Measurements from ENCODE around the gene CDK5R2.

Gene CDK5R2

GRCh38 chr2:218957671-218958070 is 1.8 kb upstream of the CDK5R2 start:
- TF ChIP-seq, protein P1, sequence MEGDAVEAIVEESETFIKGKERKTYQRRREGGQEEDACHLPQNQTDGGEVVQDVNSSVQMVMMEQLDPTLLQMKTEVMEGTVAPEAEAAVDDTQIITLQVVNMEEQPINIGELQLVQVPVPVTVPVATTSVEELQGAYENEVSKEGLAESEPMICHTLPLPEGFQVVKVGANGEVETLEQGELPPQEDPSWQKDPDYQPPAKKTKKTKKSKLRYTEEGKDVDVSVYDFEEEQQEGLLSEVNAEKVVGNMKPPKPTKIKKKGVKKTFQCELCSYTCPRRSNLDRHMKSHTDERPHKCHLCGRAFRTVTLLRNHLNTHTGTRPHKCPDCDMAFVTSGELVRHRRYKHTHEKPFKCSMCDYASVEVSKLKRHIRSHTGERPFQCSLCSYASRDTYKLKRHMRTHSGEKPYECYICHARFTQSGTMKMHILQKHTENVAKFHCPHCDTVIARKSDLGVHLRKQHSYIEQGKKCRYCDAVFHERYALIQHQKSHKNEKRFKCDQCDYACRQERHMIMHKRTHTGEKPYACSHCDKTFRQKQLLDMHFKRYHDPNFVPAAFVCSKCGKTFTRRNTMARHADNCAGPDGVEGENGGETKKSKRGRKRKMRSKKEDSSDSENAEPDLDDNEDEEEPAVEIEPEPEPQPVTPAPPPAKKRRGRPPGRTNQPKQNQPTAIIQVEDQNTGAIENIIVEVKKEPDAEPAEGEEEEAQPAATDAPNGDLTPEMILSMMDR (IDR thresholded peaks at IDR 0.05; ENCODE audit: borderline replicate concordance, insufficient read depth, low read depth, low read length), result no peak
- H3K4me3 ChIP-seq (ENCODE audit: low read depth, low read length), result no peak overlapping the region

DNA sequence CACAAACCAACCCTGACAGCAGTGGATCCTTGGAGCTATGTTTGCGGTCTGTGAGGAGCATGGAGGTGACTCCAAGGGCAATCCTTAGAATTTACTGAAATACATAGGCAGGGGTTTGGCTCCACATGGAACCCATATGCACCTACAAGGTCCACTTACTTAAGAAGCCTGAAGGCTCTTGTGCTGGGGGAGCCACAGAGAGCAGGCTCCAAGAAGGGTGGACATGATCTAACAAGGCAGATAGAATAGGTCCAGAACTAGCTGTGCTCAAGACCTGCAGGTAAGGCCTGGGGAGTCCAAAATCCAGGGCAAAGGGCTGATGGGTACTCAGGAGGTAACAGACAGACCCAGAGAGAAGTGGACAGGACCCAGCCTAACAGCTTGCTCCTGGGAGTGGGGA is 1.2 kb upstream of the CDK5R2 start:
- TF ChIP-seq, protein P1 (IDR thresholded peaks at IDR 0.05; ENCODE audit: borderline replicate concordance, insufficient read depth, low read depth, low read length), result no peak
- no peak overlapping the region for H3K4me3 ChIP-seq (ENCODE audit: low read depth, low read length)

DNA sequence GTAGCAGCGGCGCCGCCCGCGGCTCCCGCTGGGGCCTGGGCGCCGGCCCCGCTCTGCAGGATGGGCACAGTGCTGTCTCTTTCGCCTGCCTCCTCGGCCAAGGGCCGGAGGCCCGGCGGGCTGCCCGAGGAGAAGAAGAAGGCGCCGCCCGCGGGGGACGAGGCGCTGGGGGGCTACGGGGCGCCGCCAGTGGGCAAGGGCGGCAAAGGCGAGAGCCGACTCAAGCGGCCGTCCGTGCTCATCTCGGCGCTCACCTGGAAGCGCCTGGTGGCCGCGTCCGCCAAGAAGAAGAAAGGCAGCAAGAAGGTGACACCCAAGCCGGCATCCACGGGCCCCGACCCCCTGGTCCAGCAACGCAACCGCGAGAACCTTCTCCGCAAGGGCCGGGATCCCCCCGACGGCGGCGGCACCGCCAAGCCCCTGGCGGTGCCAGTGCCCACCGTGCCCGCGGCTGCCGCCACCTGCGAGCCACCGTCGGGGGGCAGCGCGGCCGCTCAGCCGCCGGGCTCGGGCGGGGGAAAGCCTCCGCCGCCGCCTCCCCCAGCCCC is 369 bp downstream of the CDK5R2 start:
- TF ChIP-seq, protein P1 (IDR thresholded peaks at IDR 0.05; ENCODE audit: borderline replicate concordance, insufficient read depth, low read depth, low read length), result no peak
- H3K4me3 ChIP-seq (ENCODE audit: low read depth, low read length), result peak overlapping the region; percentile 31

DNA sequence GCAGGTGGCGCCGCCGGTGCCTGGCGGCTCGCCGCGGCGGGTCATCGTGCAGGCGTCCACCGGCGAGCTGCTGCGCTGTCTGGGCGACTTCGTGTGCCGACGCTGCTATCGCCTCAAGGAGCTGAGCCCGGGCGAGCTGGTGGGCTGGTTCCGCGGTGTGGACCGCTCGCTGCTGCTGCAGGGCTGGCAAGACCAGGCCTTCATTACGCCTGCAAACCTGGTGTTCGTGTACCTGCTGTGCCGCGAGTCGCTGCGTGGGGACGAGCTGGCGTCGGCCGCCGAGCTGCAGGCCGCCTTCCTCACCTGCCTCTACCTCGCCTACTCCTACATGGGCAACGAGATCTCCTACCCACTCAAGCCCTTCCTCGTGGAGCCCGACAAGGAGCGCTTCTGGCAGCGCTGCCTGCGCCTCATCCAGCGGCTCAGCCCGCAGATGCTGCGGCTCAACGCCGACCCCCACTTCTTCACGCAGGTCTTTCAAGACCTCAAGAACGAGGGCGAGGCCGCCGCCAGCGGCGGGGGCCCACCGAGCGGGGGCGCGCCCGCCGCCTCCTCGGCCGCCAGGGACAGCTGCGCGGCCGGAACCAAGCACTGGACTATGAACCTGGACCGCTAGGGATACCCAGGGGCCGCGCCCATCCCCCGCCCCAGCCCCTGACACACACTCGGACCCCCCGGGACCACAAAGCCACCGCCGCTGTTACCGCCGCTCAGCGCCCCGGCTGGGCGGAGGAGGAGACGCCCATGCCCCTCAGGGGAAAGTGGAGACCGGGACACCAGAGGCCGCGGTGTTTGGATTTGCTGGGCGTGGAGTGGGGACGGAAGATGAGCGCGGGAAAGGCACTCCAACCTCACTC is 1.1 kb downstream of the CDK5R2 start:
- TF ChIP-seq, protein P1 (IDR thresholded peaks at IDR 0.05; ENCODE audit: borderline replicate concordance, insufficient read depth, low read depth, low read length), result no peak
- no peak overlapping the region for H3K4me3 ChIP-seq (ENCODE audit: low read depth, low read length)

- TF ChIP-seq, protein P1 (IDR thresholded peaks at IDR 0.05; ENCODE audit: borderline replicate concordance, insufficient read depth, low read depth, low read length), result no peak
- H3K4me3 ChIP-seq (ENCODE audit: low read depth, low read length), result no peak overlapping the region
These were observed 1.8 kb downstream of the CDK5R2 start for GRCh38 chr2:218961229-218961628.

- H3K4me3 ChIP-seq (ENCODE audit: low read depth, low read length), result no peak overlapping the region
These were observed 2.4 kb downstream of the CDK5R2 start for GRCh38 chr2:218961651-218962570.

More at GRCh38 chr2:218961651-218962570, 2.4 kb downstream of the CDK5R2 start:
- TF ChIP-seq, protein P1 (IDR thresholded peaks at IDR 0.05; ENCODE audit: borderline replicate concordance, insufficient read depth, low read depth, low read length), result no peak

All from GM12875 (cell line).